Vagina (tissue), 2 donors: ENCODE results near the gene TNNT3.

Experiments used
- POLR2A ChIP-seq, 2 donors: fragments of 450-650 bp; IDR thresholded peaks; one replicate each; pipeline ENCODE4 v1.6.1; 2017; ENCODE audit warnings: antibody characterized with exemption in 2 of 2, mild to moderate bottlenecking in 2 of 2, moderate library complexity in 2 of 2
- POLR2AphosphoS5 ChIP-seq, 2 donors: sonication (generic); formaldehyde crosslinking; IDR thresholded peaks; one replicate each; pipeline ENCODE4 v1.9.0; 2017; ENCODE audit warnings: antibody characterized with exemption in 2 of 2, mild to moderate bottlenecking in 2 of 2, low read depth in 1 of 2; ENCODE audit not compliant: insufficient read depth in 1 of 2
- TF ChIP-seq, protein P1 (sequence below), 3 experiments: fragments of 450-650 bp in 2 of 3; fragments of 200-600 bp in 1 of 3; sonication (generic) in 1 of 3; IDR thresholded peaks; one replicate each; pipeline ENCODE4 v1.5.1; 2017 to 2019; ENCODE audit warnings: antibody characterized with exemption in 3 of 3, mild to moderate bottlenecking in 2 of 3, moderate library complexity in 2 of 3

GRCh38 chr11:1899090-1899489 is 20.4 kb upstream of the TNNT3 start:
- TF ChIP-seq, protein P1, sequence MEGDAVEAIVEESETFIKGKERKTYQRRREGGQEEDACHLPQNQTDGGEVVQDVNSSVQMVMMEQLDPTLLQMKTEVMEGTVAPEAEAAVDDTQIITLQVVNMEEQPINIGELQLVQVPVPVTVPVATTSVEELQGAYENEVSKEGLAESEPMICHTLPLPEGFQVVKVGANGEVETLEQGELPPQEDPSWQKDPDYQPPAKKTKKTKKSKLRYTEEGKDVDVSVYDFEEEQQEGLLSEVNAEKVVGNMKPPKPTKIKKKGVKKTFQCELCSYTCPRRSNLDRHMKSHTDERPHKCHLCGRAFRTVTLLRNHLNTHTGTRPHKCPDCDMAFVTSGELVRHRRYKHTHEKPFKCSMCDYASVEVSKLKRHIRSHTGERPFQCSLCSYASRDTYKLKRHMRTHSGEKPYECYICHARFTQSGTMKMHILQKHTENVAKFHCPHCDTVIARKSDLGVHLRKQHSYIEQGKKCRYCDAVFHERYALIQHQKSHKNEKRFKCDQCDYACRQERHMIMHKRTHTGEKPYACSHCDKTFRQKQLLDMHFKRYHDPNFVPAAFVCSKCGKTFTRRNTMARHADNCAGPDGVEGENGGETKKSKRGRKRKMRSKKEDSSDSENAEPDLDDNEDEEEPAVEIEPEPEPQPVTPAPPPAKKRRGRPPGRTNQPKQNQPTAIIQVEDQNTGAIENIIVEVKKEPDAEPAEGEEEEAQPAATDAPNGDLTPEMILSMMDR (IDR thresholded peaks at IDR 0.05), result no peak
- no peak for TF ChIP-seq POLR2A (IDR thresholded peaks at IDR 0.05)
- TF ChIP-seq POLR2AphosphoS5 (IDR thresholded peaks at IDR 0.05; ENCODE audit: insufficient read depth in 1 of 2, low read depth in 1 of 2), result no peak
